HUDEP-2 (cell line): ENCODE results near the gene CAMTA1.

ENCODE experiments used
- DNase-seq, 76 experiments: peaks; one replicate each; lab custom pipeline; 2025; ENCODE audit not compliant: unreplicated experiment in 76 of 76; lab: John Stamatoyannopoulos, UW

CAMTA1 gene

GRCh38 chr1:7566417-7567375, 781.4 kb downstream of the CAMTA1 start:
- DNase-seq: no peak

- DNase-seq: no peak
Measured at GRCh38 chr1:7567376-7567775, 782.1 kb downstream of the CAMTA1 start.

DNA sequence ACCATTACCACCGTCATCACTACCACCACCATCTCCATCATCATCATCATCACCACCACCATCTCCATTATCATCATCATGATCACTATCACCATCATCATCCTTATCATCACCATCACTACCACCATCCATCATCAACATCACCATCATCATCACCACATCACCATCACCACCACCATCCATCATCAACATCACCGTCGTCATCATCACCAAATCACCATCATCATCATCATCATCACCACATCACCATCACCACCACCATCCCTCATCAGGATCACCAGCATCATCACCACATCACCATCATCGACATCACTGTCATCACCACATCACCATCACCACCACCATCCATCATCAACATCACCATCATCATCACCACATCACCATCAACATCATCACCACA, 782.8 kb downstream of the CAMTA1 start:
- no peak for DNase-seq

- DNase-seq: no peak
Measured at GRCh38 chr1:7568901-7569524, 783.8 kb downstream of the CAMTA1 start.

DNA sequence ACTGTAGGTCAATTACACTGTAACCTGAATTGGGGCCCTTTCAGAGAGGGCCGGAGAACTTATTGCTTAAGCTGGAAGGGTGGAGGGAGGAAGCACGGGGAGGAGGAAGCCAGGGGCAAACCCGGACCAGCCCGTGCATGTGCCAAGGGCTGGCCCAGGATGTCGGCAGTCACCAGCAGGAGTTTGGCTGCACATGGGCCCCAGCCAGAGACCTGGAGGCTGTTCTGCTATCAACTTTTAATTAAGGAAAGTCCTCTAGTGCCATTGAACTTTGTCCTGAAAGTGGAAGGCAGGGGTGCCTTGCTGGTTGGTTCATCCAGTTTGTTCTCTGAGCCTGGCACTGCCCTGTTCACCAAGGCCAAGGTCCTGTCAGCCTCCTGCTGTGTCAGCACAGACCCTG, 785.1 kb downstream of the CAMTA1 start:
- no peak for DNase-seq

DNA sequence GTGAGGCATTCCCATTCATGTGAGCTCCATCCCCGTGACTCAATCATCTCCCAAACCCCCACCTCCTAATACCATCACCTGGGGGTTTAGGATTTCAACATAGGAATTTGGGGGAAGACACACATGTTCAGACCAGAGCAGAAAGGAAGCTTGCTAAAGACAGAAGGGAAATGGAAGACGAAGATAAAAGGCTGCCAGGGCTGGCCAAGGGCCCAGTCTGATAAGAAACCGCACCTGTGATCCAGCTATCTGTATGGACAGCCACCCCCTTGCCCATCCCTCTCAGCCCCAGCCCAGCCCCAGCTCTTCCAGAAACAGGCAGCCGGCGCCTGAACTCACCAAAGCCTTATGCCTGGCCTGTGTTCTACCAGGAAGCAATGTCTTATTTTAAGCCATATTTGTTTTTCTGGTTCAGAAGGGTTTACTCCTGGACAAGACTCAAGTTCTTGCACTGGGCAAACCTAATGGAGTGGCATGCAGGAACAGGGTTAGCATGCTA, 787.4 kb downstream of the CAMTA1 start:
- DNase-seq: peak in 73 of 76 experiments; percentile 3 to 86 (median 68)

DNA sequence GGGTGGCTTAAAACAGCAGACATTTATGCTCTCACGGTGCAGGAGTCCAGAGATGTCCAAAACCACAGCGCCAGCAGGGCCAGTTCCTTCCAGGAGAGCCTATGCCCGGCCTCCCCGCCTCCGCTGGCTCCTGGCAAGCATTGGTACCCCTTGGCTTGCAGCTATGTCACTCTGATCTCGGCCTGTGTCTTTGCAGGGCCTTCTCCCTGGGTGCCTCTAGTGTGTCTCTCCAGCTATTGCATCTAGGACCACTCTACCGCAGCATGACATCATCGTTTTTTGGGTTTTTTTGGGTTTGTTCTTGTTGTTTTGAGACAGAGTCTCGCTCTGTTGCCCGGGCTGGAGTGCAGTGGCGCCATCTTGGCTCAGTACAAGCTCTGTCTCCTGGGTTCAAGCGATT, 788.2 kb downstream of the CAMTA1 start:
- no peak for DNase-seq

DNA sequence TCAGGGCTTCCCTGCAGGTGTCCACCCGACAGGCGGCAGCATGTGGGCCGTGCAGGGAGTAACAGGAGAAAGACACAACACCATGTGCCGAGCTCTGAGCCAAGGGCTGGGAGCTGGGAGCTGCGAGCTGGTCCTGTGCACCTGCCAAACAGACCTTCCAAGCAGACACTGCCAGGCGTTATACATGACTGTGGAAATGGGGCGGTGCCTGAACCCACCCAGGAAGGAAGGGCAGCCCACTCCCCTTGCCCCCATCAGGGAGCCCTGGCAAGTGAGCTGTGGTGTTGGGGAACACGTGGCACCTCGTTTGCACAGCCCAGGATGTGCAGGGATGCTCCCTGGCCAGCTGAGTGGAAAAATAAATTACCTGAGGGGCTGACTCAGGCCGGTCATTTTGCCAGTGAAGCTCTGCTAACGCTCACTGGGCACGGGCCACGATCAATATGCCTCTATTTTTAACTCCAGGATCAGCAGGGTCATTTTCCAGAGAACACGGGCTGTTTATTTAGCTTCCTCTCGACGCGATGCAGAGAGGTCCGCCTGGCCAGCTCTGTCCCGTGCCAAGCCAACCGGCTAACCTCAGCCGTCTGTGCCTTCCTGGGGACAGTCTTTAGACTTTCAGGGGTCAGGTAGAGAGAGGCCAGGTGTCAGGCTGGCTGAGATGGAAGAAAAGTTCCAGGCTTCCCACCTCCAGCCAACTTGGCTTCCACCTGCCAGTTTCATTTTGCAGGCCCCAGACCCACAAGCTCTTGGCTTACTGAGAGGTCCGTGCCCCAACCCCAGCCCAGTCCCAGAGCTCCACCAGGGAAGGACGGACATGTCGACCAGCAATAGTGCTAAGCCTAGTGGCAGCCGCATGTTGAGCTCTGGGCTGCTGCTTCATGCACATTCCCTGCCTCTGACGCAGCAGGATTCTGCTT, 789.1 kb downstream of the CAMTA1 start:
- no peak for DNase-seq

GRCh38 chr1:7575041-7575400, 789.8 kb downstream of the CAMTA1 start:
- no peak for DNase-seq

- no peak for DNase-seq
Measured at GRCh38 chr1:7576946-7577657, 791.8 kb downstream of the CAMTA1 start.

DNA sequence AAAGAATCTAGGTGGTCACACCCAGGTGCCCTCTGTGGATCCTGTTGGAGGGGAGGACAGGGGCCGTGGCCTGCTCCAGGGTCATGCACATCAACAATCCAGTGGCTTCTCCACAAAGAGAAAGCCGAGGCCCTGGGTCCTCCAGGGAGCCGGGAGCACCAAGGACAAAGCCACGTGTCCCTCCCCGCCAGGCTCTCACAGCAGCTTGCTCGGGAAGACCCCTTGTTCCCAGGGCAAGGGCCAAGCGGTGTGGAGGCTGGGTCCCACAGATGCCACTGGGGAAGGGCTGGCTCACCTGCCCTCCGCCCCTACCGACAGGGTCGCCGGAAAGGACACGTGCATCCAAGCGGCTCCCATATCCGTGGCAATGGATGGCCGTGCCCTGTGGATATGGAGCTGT, 793.0 kb downstream of the CAMTA1 start:
- DNase-seq: no peak

DNA sequence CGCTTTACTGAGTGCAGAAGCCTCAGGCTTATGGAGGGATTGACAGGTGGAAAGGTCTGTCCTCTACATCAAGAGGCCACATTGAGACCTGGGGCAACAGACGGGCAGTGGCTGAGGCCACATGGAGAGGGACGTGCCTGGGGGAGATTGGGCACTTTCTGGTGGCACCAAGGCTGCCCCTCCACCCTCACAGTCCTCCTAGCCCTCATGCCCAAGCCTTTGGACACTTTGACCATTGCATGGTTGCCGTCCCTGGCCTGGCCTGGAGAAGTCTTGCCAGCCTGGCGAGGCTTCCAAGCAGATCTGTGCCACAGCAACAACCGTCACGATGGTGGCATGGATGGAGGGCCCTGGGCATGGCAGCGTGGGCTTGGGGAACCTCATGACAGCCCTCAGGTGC, 793.8 kb downstream of the CAMTA1 start:
- no peak for DNase-seq

DNA sequence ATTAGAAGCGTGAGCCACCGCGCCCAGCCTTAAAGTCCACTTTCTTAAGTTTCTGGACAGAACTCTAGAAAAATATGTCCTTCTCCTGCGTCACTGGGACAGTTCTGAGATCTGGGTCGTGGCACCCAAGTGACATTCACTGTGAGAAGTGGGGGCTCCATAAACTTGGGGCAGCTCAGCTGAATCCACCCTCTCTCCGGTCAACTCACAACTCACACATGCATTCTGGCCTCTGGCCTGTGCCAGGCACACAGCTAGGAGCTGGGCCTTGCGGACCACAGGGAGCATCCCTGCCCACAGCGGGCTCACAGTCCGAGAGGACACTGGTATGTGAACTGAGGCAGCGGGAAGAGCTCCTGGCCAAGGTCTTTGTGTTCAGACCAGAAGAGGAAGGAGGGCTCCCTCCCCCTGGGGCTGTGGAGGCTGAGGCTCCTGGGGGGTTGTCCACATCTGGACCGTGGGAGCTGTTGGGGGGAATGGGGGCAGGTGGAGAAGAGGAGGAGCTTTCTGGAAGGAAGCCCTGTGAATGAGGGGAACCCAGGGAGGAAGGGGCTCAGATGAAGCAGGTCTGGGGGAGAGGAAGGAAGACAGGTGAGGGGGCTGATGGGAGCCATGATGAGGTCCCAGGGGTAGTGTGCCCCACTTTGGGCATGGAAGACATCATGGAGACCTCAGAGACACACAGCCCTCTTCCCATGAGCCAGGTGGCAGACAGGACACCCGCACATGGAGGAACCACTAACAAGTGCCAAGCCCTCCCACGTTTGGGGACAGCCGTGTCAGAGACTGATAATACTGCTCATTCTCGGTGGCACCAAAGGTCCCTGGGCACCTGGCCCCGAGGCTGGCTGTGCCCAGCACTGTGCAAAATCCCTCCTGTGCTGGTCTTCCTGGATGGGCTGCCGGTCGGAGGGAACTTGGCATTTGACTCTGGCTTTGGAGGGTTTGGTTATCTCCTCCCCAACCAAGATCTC, 794.9 kb downstream of the CAMTA1 start:
- peak in 12 of 76 experiments; percentile 4 to 36 (median 12) for DNase-seq

GRCh38 chr1:7580923-7581753, 795.9 kb downstream of the CAMTA1 start:
- no peak for DNase-seq

DNA sequence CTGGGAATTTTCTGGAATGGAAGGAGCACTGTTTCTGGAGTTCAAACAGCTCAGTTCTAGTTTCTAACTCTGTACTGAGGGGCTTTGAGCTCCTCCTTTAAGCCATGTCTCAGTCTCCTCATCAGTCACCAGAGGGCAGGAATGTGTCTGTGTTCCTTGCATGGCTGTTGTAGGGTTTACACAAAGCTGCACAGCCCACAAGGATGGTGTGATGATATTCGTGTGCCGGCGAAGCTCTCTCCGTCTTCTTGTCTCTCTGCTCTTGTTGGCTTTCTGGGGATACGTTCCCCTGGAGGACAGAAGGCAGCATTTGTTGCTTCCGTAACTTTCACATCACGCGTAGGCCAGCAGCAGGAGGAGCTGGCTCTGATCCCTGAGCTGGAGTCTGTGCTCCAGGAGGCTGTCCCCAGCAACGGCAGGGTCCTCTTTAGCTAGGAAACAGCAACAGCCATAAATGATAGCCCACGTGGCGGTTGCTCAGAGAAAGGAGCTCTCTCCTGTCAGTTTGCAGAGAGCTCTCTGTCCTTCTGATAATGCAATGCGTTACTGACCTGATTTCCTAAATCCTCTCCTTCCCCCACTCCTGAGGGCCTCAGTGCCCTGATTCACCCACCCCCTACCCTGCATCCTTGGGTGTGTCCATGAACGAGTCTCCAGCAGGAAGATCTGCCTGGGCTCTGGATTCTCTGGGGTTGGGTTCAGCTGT, 796.7 kb downstream of the CAMTA1 start:
- DNase-seq: no peak

DNA sequence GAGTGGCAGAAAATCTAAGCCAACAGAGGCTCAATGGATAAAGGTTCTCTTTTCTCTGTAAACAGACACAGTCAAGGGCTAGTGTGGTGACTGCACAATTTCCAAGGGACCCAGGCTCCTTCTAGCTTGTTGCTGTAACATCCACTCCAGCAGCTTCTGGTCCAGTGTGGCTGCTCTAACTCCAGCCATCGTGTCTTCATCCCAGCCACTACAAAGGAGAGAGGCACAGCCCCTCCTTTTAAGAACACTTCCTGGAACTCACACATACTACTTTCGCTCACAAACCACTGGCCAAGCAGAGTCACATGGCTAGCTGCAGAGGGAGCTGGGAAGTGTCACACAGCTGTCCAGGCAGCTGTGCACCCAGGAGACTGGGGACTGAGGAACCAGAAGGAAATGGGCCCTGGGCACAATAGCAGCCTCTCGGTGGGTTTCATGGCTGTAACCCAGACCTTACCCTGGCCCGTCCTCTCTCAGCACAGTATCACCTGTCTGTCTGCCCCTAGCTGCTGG, 797.3 kb downstream of the CAMTA1 start:
- DNase-seq: no peak

DNA sequence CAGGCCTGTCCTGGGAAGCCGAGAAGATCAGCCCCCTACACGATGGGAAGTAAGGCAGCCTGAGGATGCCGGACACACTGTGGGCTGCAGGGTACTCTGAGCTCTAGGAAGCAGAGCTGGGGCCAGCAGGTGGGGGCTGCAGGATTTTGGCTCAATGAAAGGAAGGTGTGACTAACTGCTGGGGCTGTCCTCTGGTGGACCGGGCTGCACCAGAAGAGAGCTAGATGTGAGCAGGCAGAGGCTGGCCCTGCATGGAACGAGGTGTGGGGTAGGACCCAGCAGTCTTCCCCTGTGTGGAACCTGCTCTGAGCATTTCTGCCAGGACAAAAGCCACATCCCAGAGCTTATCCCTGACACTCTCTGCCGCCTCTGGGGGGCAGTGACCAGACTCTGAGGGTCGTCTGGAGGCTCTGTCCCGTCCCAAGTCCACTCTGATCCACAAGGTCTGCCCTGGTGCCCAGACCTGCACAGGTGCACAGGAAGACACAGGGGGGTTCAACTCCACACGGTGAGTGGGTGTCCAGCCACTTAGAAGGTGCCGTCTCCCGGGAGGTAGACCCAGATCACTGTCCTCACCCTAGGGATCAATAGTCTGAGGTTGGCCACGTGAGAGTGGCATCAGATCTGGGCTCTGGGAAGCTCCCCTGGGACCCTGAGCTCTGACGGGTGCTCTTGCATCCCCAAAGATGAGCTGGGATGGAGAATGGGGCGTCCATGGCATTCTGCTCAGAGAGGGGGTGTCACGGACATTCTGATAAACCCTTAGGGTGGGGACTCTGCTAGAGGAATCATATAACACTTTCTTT, 798.2 kb downstream of the CAMTA1 start:
- no peak for DNase-seq
